Fibroblast of lung (primary cell): ENCODE measurements around the gene CFAP46. TPM values are rescaled to one million over a fixed set of nuclear protein-coding genes. Genes with fewer than 3 reads are reported as not detected.

Experiments used
- DNase-seq, 2 donors: peaks; one replicate each; pipeline versions ENCODE4 v3.0.0 to v3.0.0-alpha.2; 2010; ENCODE audit warnings: low read depth in 2 of 2
- H2AFZ ChIP-seq: 2 replicates; pipeline ENCODE4 v1.5.1; 2012; ENCODE audit warnings: low read length, control low read depth, inconsistent platforms
- H3K27ac ChIP-seq: 2 replicates; pipeline ENCODE4 v1.5.1; 2011; ENCODE audit warnings: low read length, control low read depth; ENCODE audit not compliant: insufficient read depth
- H3K27me3 ChIP-seq: 2 replicates; pipeline ENCODE4 v1.5.1; 2011; ENCODE audit warnings: mild to moderate bottlenecking, low read length; ENCODE audit not compliant: control insufficient read depth, insufficient read depth
- H3K36me3 ChIP-seq: 2 replicates; pipeline ENCODE4 v1.5.1; 2011; ENCODE audit warnings: low read length; ENCODE audit not compliant: control insufficient read depth, insufficient read depth
- H3K4me1 ChIP-seq: 2 replicates; pipeline ENCODE4 v1.5.1; 2011; ENCODE audit warnings: low read length; ENCODE audit not compliant: control insufficient read depth, insufficient read depth; ENCODE audit errors: extremely low read depth
- H3K4me2 ChIP-seq: 2 replicates; pipeline ENCODE4 v1.5.1; 2011; ENCODE audit warnings: low read length, control low read depth; ENCODE audit not compliant: insufficient read depth; ENCODE audit errors: extremely low read depth
- H3K4me3 ChIP-seq, 4 experiments: fragments of 200-600 bp in 1 of 4; sonication (generic) in 1 of 4; replicated peaks in 1 of 4; 2 replicates each; pipeline ENCODE4 v1.5.1; 2011 to 2016; ENCODE audit warnings: low read length in 4 of 4, low read depth in 3 of 4, mild to moderate bottlenecking in 3 of 4, control low read depth in 2 of 4, inconsistent platforms in 1 of 4, mixed read lengths in 1 of 4; ENCODE audit not compliant: insufficient read depth in 1 of 4; ENCODE audit errors: control extremely low read depth in 1 of 4
- H3K79me2 ChIP-seq: 2 replicates; pipeline ENCODE4 v1.5.1; 2012; ENCODE audit warnings: mild to moderate bottlenecking, low read length, inconsistent platforms; ENCODE audit not compliant: control insufficient read depth, insufficient read depth
- H3K9ac ChIP-seq: 2 replicates; pipeline ENCODE4 v1.5.1; 2011; ENCODE audit warnings: mild to moderate bottlenecking, low read length, control low read depth; ENCODE audit not compliant: insufficient read depth
- H3K9me3 ChIP-seq: 2 replicates; pipeline ENCODE4 v1.5.1; 2012; ENCODE audit warnings: low read depth, low read length; ENCODE audit not compliant: control insufficient read depth, insufficient read depth
- H4K20me1 ChIP-seq: 2 replicates; pipeline ENCODE4 v1.5.1; 2011; ENCODE audit warnings: low read length; ENCODE audit not compliant: control insufficient read depth, insufficient read depth; ENCODE audit errors: extremely low read depth
- EZH2 ChIP-seq: IDR thresholded peaks from 2 replicates; pipeline ENCODE4 v1.5.1; 2012; ENCODE audit warnings: low read length, control low read depth, mild to moderate bottlenecking; ENCODE audit errors: missing control alignments
- polyA plus RNA-seq, 2 donors: library from polyadenylated mRNA; depleted of rRNA in 1 of 2; stranded (reverse) in 1 of 2; unstranded in 1 of 2; fragments of >200 nt; gene quantifications; 2 replicates each; pipeline ENCODE4 v1.2.1, GENCODE V29; 2011 to 2012; ENCODE audit warnings: missing spikeins in 1 of 2
- total RNA-seq: library from RNA; depleted of rRNA; stranded (reverse); fragments of >200 nt; gene quantifications from 2 replicates; pipeline ENCODE4 v1.2.1, GENCODE V29; 2014
- TF ChIP-seq, protein P1 (sequence below), 2 donors: IDR thresholded peaks in 1 of 2; conservative IDR thresholded peaks in 1 of 2; 1 replicate in 1 of 2; 2 replicates in 1 of 2; pipeline ENCODE4 v1.5.1; 2011 to 2012; ENCODE audit warnings: low read length in 2 of 2, control low read depth in 1 of 2, inconsistent platforms in 1 of 2, low read depth in 1 of 2, mild to moderate bottlenecking in 1 of 2

Gene CFAP46
- total and polyA plus RNA-seq, 2 donors (not counting 1 experiment from before 2014, with no cell fraction given) = 0.25 to 0.66 TPM

- no peaks in the 10 kb centered on the region for H4K20me1 ChIP-seq
- no peaks in the 10 kb centered on the region for H3K36me3 ChIP-seq
- DNase-seq = no peak
- H3K9ac ChIP-seq = no peak overlapping the region
- no peaks in the 10 kb centered on the region for H3K27me3 ChIP-seq
- H3K4me2 ChIP-seq = no peak overlapping the region
- no peaks in the 10 kb centered on the region for H3K4me1 ChIP-seq
- no peak overlapping the region for H2AFZ ChIP-seq
- H3K9me3 ChIP-seq = no peaks in the 10 kb centered on the region
- TF ChIP-seq, protein P1, sequence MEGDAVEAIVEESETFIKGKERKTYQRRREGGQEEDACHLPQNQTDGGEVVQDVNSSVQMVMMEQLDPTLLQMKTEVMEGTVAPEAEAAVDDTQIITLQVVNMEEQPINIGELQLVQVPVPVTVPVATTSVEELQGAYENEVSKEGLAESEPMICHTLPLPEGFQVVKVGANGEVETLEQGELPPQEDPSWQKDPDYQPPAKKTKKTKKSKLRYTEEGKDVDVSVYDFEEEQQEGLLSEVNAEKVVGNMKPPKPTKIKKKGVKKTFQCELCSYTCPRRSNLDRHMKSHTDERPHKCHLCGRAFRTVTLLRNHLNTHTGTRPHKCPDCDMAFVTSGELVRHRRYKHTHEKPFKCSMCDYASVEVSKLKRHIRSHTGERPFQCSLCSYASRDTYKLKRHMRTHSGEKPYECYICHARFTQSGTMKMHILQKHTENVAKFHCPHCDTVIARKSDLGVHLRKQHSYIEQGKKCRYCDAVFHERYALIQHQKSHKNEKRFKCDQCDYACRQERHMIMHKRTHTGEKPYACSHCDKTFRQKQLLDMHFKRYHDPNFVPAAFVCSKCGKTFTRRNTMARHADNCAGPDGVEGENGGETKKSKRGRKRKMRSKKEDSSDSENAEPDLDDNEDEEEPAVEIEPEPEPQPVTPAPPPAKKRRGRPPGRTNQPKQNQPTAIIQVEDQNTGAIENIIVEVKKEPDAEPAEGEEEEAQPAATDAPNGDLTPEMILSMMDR (conservative IDR thresholded peaks at IDR 0.05 in 1 of 2, IDR thresholded peaks at IDR 0.05 in 1 of 2; ENCODE audit: low read depth in 1 of 2, low read length in 2 of 2) = no peak
- no peak for TF ChIP-seq EZH2
- no peaks in the 10 kb centered on the region for H3K79me2 ChIP-seq
- H3K4me3 ChIP-seq = no peak overlapping the region
- no peak overlapping the region for H3K27ac ChIP-seq
Observed at GRCh38 chr10:132919374-132920100, 22.8 kb downstream of the CFAP46 start.

- Histone ChIP-seq H3K9me3 (no peaks in the 10 kb centered on the region), H3K79me2 (no peaks in the 10 kb centered on the region), H2AFZ (no peak overlapping the region), H3K27ac (no peak overlapping the region), H3K27me3 (no peaks in the 10 kb centered on the region), H3K4me1 (no peaks in the 10 kb centered on the region), H3K4me3 (no peak overlapping the region), H3K4me2 (no peak overlapping the region), H3K36me3 (no peaks in the 10 kb centered on the region), H4K20me1 (no peaks in the 10 kb centered on the region), H3K9ac (no peak overlapping the region)
- TF ChIP-seq, protein P1 (conservative IDR thresholded peaks at IDR 0.05 in 1 of 2, IDR thresholded peaks at IDR 0.05 in 1 of 2; ENCODE audit: low read depth in 1 of 2, low read length in 2 of 2) = no peak
- no peak for TF ChIP-seq EZH2
- no peak for DNase-seq
Observed at GRCh38 chr10:132918617-132919373, 23.6 kb downstream of the CFAP46 start.

DNA sequence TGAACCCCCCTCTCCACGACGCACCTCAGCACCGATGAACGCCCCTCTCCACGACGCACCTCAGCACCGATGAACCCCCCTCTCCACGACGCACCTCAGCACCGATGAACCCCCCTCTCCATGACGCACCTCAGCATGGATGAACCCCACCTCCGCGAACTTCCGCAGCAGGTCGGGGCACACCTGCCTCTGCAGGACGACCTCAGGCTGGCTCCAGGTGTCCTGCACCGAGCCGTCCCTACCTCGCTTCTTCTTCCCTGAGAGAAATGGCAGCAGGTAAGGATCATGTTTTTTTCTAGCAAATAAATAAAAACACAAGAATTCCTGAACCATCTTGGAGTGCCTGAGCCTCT, 24.1 kb downstream of the CFAP46 start:
- H3K27ac ChIP-seq = no peak overlapping the region
- no peak overlapping the region for H3K9ac ChIP-seq
- no peaks in the 10 kb centered on the region for H3K27me3 ChIP-seq
- H3K4me3 ChIP-seq = no peak overlapping the region
- no peak for TF ChIP-seq EZH2
- TF ChIP-seq, protein P1 (conservative IDR thresholded peaks at IDR 0.05 in 1 of 2, IDR thresholded peaks at IDR 0.05 in 1 of 2; ENCODE audit: low read depth in 1 of 2, low read length in 2 of 2) = no peak
- no peaks in the 10 kb centered on the region for H4K20me1 ChIP-seq
- H2AFZ ChIP-seq = no peak overlapping the region
- no peak overlapping the region for H3K4me2 ChIP-seq
- H3K4me1 ChIP-seq = no peaks in the 10 kb centered on the region
- no peaks in the 10 kb centered on the region for H3K79me2 ChIP-seq
- H3K36me3 ChIP-seq = no peaks in the 10 kb centered on the region
- H3K9me3 ChIP-seq = no peaks in the 10 kb centered on the region
- DNase-seq = no peak
